ENCODE results near the gene UCK2. TPM values are rescaled to one million over a fixed set of nuclear protein-coding genes. Genes with fewer than 3 reads are reported as not detected.

The UCK2 gene
- total RNA-seq, 3 donors from 2014 or later (not counting 1 experiment from before 2014, with no cell fraction given), result 12.8 to 20.5 (median 14.4) TPM

- TF ChIP-seq CTCF (IDR thresholded peaks at IDR 0.05), result no peak
- no peaks in the 10 kb centered on the region for H3K36me3 Mint-ChIP-seq
- H3K27me3 Mint-ChIP-seq (ENCODE audit: low read depth in 2 of 2), result no peaks in the 10 kb centered on the region
- Histone ChIP-seq H3K36me3 (ENCODE audit: control insufficient read depth, insufficient read depth, low read length) (peaks cover 5% of the 10 kb centered on the region), H3K4me3 (ENCODE audit: low read length) (no peak overlapping the region), H3K27ac (ENCODE audit: low read length) (no peak overlapping the region), H3K4me1 (ENCODE audit: control insufficient read depth, insufficient read depth, low read length) (no peaks in the 10 kb centered on the region), H3K27me3 (ENCODE audit: control insufficient read depth, insufficient read depth, low read length) (no peaks in the 10 kb centered on the region), H3K9me3 (ENCODE audit: control insufficient read depth, insufficient read depth, low read length) (no peaks in the 10 kb centered on the region)
- ATAC-seq (no peak), DNase-seq (no peak)
- 93% methylated on average over 6 of the region's 6 CpGs for WGBS (ENCODE audit: insufficient coverage)
- intact Hi-C loops (cut with micrococcal nuclease), result loop anchor here (5.0 kb wide), 1 partner anchor 215 kb away; the partner anchor contains the start of gene ALDH9A1
- no peaks in the 10 kb centered on the region for H3K9me3 Mint-ChIP-seq
- no peak overlapping the region for H3K4me3 Mint-ChIP-seq
- H3K27ac Mint-ChIP-seq, result no peak overlapping the region
- peaks cover 4 to 5% of the 10 kb centered on the region in 2 donors for H3K4me1 Mint-ChIP-seq
Measured at GRCh38 chr1:165912638-165913037, 85.2 kb downstream of the UCK2 start.

DNA sequence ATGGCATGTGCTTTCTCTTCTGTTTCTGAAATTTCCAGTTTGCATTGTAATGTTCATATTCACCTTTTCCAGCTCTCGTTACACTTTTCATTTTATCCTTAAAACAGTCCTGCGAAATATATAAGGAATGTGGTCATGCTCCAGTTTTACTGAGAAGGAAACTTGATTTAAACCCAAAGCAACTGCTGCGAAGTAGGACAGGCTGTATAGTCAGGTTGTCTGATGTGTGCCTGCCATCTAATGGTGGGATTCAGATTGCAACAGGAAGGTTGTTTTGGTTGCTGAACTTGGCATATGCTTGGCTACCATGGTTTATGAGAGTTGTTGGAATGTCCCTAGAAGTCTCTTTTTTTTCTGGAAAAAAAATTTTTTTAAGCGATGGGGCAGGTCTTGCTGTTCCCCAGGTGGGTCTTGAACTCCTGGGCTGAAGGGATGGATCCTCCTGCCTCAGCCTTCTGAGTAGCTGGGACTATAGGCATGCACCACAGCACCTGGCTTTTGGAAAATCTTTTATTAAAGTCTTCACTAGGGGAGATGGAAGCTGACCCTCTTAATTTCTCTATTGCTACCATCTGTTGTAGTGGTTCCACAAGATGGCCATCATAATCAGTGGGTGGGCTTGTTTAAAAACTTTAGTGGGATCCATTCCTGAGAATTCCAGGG is 86.9 kb downstream of the UCK2 start:
- H3K27ac Mint-ChIP-seq, result no peak overlapping the region
- peaks cover 4% of the 10 kb centered on the region for H3K36me3 ChIP-seq (ENCODE audit: control insufficient read depth, insufficient read depth, low read length)
- no peak overlapping the region for H3K4me3 Mint-ChIP-seq
- H3K9me3 ChIP-seq (ENCODE audit: control insufficient read depth, insufficient read depth, low read length), result no peaks in the 10 kb centered on the region
- 19% methylated on average over 4 of the region's 4 CpGs for WGBS (ENCODE audit: insufficient coverage)
- H3K36me3 Mint-ChIP-seq, result no peaks in the 10 kb centered on the region
- ATAC-seq (peak; percentile 85 to 99 (median 95)), DNase-seq (peak; percentile 44 to 87)
- peak; percentile 81 for TF ChIP-seq CTCF (IDR thresholded peaks at IDR 0.05)
- H3K4me1 ChIP-seq (ENCODE audit: control insufficient read depth, insufficient read depth, low read length), result no peaks in the 10 kb centered on the region
- H3K4me1 Mint-ChIP-seq, result peaks cover 4 to 5% of the 10 kb centered on the region in 2 donors
- H3K27me3 ChIP-seq (ENCODE audit: control insufficient read depth, insufficient read depth, low read length), result no peaks in the 10 kb centered on the region
- intact Hi-C loops (cut with micrococcal nuclease), result loop anchor here (1.0 to 5.0 kb wide), 5 partner anchors 146 to 521 kb away; partner anchors contain the start of genes ALDH9A1 and TMCO1
- no peaks in the 10 kb centered on the region for H3K9me3 Mint-ChIP-seq
- H3K27me3 Mint-ChIP-seq (ENCODE audit: low read depth in 2 of 2), result no peaks in the 10 kb centered on the region
- H3K27ac ChIP-seq (ENCODE audit: low read length), result no peak overlapping the region
- no peak overlapping the region for H3K4me3 ChIP-seq (ENCODE audit: low read length)

DNA sequence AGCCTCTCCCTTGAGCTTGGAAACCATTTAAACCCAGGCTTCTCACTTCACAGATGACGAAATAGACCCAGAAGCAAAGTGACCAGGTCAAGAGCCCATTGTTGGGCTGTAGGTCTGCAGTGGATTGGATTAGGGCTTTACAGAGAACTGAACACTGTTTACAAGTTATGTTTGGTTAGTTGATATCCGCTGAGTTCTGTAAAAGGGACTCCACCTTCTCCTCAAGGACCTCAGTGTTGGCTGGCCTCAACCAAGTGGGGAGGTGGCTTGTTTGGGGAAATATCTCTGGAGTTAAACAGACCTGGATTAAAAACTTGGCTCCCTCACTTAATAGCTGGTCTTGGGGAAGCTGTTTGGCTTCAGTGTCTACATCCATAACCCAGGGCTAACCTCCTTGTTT is 88.1 kb downstream of the UCK2 start:
- H3K4me1 ChIP-seq (ENCODE audit: control insufficient read depth, insufficient read depth, low read length), result no peaks in the 10 kb centered on the region

More for the DNA sequence above, 88.1 kb downstream of the UCK2 start:
- H3K27me3 Mint-ChIP-seq (ENCODE audit: low read depth in 2 of 2), result no peaks in the 10 kb centered on the region
- Histone ChIP-seq H3K27ac (ENCODE audit: low read length) (no peak overlapping the region), H3K9me3 (ENCODE audit: control insufficient read depth, insufficient read depth, low read length) (no peaks in the 10 kb centered on the region), H3K27me3 (ENCODE audit: control insufficient read depth, insufficient read depth, low read length) (no peaks in the 10 kb centered on the region), H3K4me3 (ENCODE audit: low read length) (no peak overlapping the region), H3K36me3 (ENCODE audit: control insufficient read depth, insufficient read depth, low read length) (no peaks in the 10 kb centered on the region)
- H3K4me3 Mint-ChIP-seq, result no peak overlapping the region
- intact Hi-C loops (cut with micrococcal nuclease), result no loop called here
- no peaks in the 10 kb centered on the region for H3K9me3 Mint-ChIP-seq
- peaks cover 4 to 5% of the 10 kb centered on the region in 2 donors for H3K4me1 Mint-ChIP-seq
- ATAC-seq, result no peak
- WGBS (ENCODE audit: insufficient coverage), result 95% methylated on average over 2 of the region's 2 CpGs
- TF ChIP-seq CTCF (IDR thresholded peaks at IDR 0.05), result no peak
- no peaks in the 10 kb centered on the region for H3K36me3 Mint-ChIP-seq
- no peak for DNase-seq
- no peak overlapping the region for H3K27ac Mint-ChIP-seq
